IgD-negative memory B cell (primary cell): ENCODE data around the gene PATL2. TPM values are rescaled to one million over a fixed set of nuclear protein-coding genes. Genes with fewer than 3 reads are reported as not detected.
A peak's percentile ranks its signal among the peaks of the same experiment; 100 is the strongest.
"Not testable (repeated sequence)": the region's sequence is repeated elsewhere in the genome, so short reads cannot be mapped to it uniquely, and the experiment has no call there.

Source experiments
- H3K27ac Mint-ChIP-seq, 3 donors: one replicate each; pipeline ENCODE4 v1.8.0; 2020 to 2022; ENCODE audit warnings: mild to moderate bottlenecking in 3 of 3, mixed read lengths in 3 of 3, moderate library complexity in 1 of 3
- H3K27me3 Mint-ChIP-seq: one replicate; pipeline ENCODE4 v1.8.0; 2021; ENCODE audit warnings: mixed read lengths
- H3K36me3 Mint-ChIP-seq: one replicate; pipeline ENCODE4 v1.8.0; 2020; ENCODE audit warnings: mild to moderate bottlenecking, mixed read lengths
- H3K4me1 Mint-ChIP-seq, 3 donors: one replicate each; pipeline ENCODE4 v1.8.0; 2020 to 2022; ENCODE audit warnings: mixed read lengths in 3 of 3, mild to moderate bottlenecking in 1 of 3
- H3K4me3 Mint-ChIP-seq, 4 donors: one replicate each; pipeline ENCODE4 v1.8.0; 2020 to 2022; ENCODE audit warnings: mild to moderate bottlenecking in 4 of 4, mixed read lengths in 4 of 4, moderate library complexity in 3 of 4
- H3K9me3 Mint-ChIP-seq, 3 donors: one replicate each; pipeline ENCODE4 v1.8.0; 2020 to 2021; ENCODE audit warnings: mixed read lengths in 3 of 3, mild to moderate bottlenecking in 1 of 3
- polyA plus RNA-seq: library from polyadenylated mRNA; unstranded; fragments of 300-500 nt; fragmentation: Illumina TruSeq; gene quantifications from one replicate; pipeline ENCODE4 v1.2.3, GENCODE V29; 2021

PATL2 gene
- polyA plus RNA-seq, 1 donor from 2014 or later: 17.7 TPM

GRCh38 chr15:44712346-44713005, 1.4 kb upstream of the PATL2 start:
- H3K9me3 Mint-ChIP-seq: no peaks in the 10 kb centered on the region

DNA sequence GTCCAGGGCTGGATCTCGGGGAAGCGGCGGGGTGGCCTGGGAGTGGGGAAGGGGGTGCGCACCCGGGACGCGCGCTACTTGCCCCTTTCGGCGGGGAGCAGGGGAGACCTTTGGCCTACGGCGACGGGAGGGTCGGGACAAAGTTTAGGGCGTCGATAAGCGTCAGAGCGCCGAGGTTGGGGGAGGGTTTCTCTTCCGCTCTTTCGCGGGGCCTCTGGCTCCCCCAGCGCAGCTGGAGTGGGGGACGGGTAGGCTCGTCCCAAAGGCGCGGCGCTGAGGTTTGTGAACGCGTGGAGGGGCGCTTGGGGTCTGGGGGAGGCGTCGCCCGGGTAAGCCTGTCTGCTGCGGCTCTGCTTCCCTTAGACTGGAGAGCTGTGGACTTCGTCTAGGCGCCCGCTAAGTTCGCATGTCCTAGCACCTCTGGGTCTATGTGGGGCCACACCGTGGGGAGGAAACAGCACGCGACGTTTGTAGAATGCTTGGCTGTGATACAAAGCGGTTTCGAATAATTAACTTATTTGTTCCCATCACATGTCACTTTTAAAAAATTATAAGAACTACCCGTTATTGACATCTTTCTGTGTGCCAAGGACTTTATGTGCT, 721 bp upstream of the PATL2 start:
- Mint-ChIP-seq H3K9me3 (no peaks in the 10 kb centered on the region), H3K36me3 (peaks cover 21% of the 10 kb centered on the region), H3K27ac (peak overlapping the region; percentile 100), H3K4me1 (peaks cover 34 to 45% (median 40%) of the 10 kb centered on the region in 3 donors), H3K27me3 (no peaks in the 10 kb centered on the region), H3K4me3 (peak overlapping the region; percentile 99 to 100 (median 100))

More at GRCh38 chr15:44712346-44713005, 1.4 kb upstream of the PATL2 start:
- Mint-ChIP-seq H3K27ac (peak overlapping the region; percentile 100), H3K27me3 (no peaks in the 10 kb centered on the region), H3K4me1 (peaks cover 35 to 51% (median 47%) of the 10 kb centered on the region in 3 donors), H3K4me3 (peak overlapping the region; percentile 99 to 100 (median 100)), H3K36me3 (peaks cover 21% of the 10 kb centered on the region)

DNA sequence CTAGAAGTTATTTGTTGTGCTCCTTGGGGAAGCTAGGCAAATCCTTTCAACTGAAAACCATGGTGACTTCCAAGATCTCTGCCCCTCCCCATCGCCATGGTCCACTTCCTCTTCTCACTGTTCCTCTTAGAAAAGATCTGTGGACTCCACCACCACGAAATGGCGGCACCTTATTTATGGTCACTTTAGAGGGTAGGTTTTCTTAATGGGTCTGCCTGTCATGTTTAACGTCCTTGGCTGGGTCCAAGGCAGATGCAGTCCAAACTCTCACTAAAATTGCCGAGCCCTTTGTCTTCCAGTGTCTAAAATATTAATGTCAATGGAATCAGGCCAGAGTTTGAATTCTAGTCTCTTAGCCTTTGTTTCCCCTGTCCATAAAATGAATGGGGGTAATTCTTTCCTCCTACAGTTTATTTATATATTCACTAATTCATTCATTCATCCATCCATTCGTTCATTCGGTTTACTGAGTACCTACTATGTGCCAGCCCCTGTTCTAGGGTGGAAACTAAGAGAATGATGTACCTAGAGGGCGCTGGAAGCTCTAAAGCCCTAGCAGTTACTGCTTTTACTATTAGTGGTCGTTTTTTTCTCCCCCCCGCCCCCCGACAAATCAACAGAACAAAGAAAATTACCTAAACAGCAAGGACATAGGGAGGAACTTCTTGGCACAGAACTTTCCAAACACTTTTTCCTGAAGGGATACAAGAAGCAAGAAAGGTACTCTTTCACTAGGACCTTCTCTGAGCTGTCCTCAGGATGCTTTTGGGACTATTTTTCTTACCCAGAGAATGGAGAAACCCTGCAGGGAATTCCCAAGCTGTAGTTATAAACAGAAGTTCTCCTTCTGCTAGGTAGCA, 657 bp downstream of the PATL2 start:
- Mint-ChIP-seq H3K36me3 (peaks cover 20% of the 10 kb centered on the region), H3K4me3 (peak overlapping the region; percentile 99 to 100 (median 100)), H3K4me1 (peaks cover 21 to 31% (median 26%) of the 10 kb centered on the region in 3 donors), H3K27me3 (no peaks in the 10 kb centered on the region), H3K9me3 (no peaks in the 10 kb centered on the region), H3K27ac (peak overlapping the region; percentile 100)

- H3K36me3 Mint-ChIP-seq: peaks cover 9% of the 10 kb centered on the region
- H3K27ac Mint-ChIP-seq: peak overlapping the region in 1 of 3 donors; percentile 76
- no peak overlapping the region for H3K4me3 Mint-ChIP-seq
- H3K9me3 Mint-ChIP-seq: peaks cover 0 to 3% (median 3%) of the 10 kb centered on the region in 3 donors
- no peaks in the 10 kb centered on the region for H3K27me3 Mint-ChIP-seq
- H3K4me1 Mint-ChIP-seq: peaks cover 16 to 24% (median 18%) of the 10 kb centered on the region in 3 donors
These were observed 4.0 kb downstream of the PATL2 start for GRCh38 chr15:44706946-44707636.

DNA sequence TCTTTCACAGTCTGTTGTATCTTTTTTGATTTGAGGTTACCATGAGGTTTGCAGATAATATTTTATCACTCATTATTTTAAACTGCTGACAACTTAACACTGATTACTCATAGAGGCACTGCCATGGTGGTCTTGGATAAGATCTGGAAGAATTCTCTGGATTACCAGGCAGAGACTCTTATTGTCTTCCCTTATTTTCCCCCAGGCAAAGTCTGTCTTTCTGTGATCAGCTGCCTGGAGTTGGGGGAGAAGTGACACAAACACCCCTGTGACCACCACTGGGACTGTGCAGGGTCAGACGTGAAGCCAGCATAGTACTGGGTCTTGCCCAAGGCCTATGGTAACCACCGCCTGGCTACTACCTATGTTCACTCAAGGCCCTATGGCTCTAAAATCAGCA, 4.7 kb downstream of the PATL2 start:
- no peak overlapping the region for H3K27ac Mint-ChIP-seq
- peaks cover 0 to 5% (median 3%) of the 10 kb centered on the region in 3 donors for H3K9me3 Mint-ChIP-seq
- H3K27me3 Mint-ChIP-seq: no peaks in the 10 kb centered on the region
- peaks cover 9% of the 10 kb centered on the region for H3K36me3 Mint-ChIP-seq
- peaks cover 21 to 28% (median 22%) of the 10 kb centered on the region in 3 donors for H3K4me1 Mint-ChIP-seq
- H3K4me3 Mint-ChIP-seq: no peak overlapping the region

DNA sequence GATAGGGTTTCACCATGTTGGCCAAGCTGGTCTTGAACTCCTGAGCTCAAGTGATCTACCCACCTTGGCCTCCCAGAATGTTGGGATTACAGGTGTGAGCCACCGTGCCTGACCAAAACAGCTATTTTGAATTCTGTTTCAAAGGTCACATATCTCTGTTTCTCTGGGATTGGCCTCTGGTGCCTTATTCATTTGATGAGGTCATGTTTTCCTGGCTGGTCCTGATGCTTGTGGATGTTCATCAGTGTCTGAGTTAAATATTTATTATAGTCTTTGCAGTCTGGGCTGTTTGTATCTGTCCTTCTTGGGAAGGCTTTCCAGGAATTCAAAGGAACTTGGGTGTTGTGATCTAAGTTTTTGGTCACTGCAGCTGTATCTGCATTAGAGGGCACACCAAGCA, 5.1 kb downstream of the PATL2 start:
- Mint-ChIP-seq H3K36me3 (peaks cover 9% of the 10 kb centered on the region), H3K27ac (no peak overlapping the region)

DNA sequence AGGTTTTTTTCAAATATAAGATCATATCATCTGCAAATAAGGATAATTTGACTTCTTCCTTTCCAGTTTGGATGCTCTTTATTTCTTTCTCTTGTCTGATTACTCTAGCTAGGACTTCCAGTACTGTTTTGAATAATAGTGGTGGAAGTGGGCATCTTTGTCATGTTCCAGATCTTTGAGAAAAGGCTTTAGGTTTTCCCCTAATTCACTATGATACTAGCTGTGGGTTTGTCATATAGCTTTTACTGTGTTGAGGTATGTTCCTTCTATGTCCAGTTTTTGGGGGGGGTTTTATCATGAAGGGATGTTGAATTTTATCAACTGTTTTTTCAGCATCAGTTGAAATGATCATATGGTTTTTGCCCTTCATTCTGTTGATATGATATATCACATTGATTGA, 10.4 kb downstream of the PATL2 start:
- H3K36me3 Mint-ChIP-seq, H3K27me3 Mint-ChIP-seq: not testable (repeated sequence)
- Mint-ChIP-seq H3K4me3 (peak overlapping the region in 1 of 4 donors; percentile 63), H3K27ac (peak overlapping the region in 1 of 3 donors; percentile 57), H3K9me3 (peaks cover 0 to 10% (median 3%) of the 10 kb centered on the region in 3 donors), H3K4me1 (peaks cover 10 to 26% (median 18%) of the 10 kb centered on the region in 3 donors)

More for the DNA sequence above, 5.1 kb downstream of the PATL2 start:
- H3K4me1 Mint-ChIP-seq: peaks cover 21 to 26% (median 22%) of the 10 kb centered on the region in 3 donors
- H3K4me3 Mint-ChIP-seq: no peak overlapping the region
- H3K9me3 Mint-ChIP-seq: peaks cover 0 to 5% (median 3%) of the 10 kb centered on the region in 3 donors
- H3K27me3 Mint-ChIP-seq: no peaks in the 10 kb centered on the region

DNA sequence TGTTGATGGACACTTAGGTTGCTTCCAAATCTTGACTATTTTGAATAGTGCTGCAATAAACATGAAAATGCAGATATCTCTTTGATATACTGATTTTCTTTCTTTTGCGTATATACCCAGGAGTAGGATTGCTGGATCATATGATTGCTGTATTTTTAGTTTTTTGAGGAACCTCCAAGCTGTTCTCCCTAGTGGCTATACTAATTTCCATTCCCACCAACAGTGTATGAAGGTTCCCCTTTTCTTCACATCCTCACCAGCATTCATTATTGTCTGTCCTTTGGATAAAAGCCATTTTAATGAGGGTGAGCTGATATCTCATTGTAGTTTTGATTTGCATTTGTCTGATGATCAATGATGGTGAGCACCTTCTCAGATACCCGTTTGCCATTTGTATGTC, 12.5 kb downstream of the PATL2 start:
- no peaks in the 10 kb centered on the region for H3K27me3 Mint-ChIP-seq
- H3K4me1 Mint-ChIP-seq: peaks cover 13 to 26% (median 17%) of the 10 kb centered on the region in 3 donors
- peaks cover 5% of the 10 kb centered on the region for H3K36me3 Mint-ChIP-seq
- H3K9me3 Mint-ChIP-seq: peaks cover 0 to 10% (median 3%) of the 10 kb centered on the region in 3 donors
- H3K27ac Mint-ChIP-seq: no peak overlapping the region
- no peak overlapping the region for H3K4me3 Mint-ChIP-seq

- Mint-ChIP-seq H3K9me3 (peaks cover 0 to 6% (median 0%) of the 10 kb centered on the region in 3 donors), H3K4me1 (peaks cover 13 to 20% (median 13%) of the 10 kb centered on the region in 3 donors), H3K4me3 (no peak overlapping the region), H3K27ac (peak overlapping the region in 1 of 3 donors; percentile 62), H3K27me3 (no peaks in the 10 kb centered on the region), H3K36me3 (peaks cover 3% of the 10 kb centered on the region)
These were observed 14.1 kb downstream of the PATL2 start for GRCh38 chr15:44697014-44697413.

GRCh38 chr15:44695294-44695693, 15.8 kb downstream of the PATL2 start:
- Mint-ChIP-seq H3K4me3 (no peak overlapping the region), H3K4me1 (peaks cover 5 to 11% (median 7%) of the 10 kb centered on the region in 3 donors), H3K9me3 (no peaks in the 10 kb centered on the region), H3K36me3 (peaks cover 3% of the 10 kb centered on the region), H3K27ac (peak overlapping the region in 1 of 3 donors; percentile 71), H3K27me3 (no peaks in the 10 kb centered on the region)

DNA sequence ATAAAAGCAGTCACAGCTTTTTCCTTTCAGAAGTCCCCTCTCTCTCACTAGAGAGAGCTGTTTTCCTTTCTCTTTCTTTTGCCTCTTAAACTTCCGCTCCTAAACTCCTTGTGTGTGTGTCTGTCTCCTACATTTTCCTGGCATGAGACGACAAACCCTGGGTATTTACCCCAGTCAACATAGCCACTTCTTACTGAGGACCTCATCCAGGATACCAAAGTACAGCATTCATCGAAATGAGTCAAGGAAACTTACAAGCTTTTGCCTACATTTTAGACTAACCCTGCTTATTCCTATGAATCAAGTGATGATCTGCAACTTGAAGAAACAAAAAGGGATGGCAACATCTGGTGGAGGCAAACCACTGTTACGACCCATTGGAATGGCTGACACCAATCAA, 16.7 kb downstream of the PATL2 start:
- Mint-ChIP-seq H3K27ac (peak overlapping the region in 1 of 3 donors; percentile 83), H3K4me1 (peaks cover 5 to 11% (median 5%) of the 10 kb centered on the region in 3 donors), H3K4me3 (no peak overlapping the region)

GRCh38 chr15:44692659-44693058, 18.5 kb downstream of the PATL2 start:
- Mint-ChIP-seq H3K27me3 (no peaks in the 10 kb centered on the region), H3K4me3 (no peak overlapping the region), H3K36me3 (peaks cover 3% of the 10 kb centered on the region), H3K27ac (peak overlapping the region in 2 of 3 donors; percentile 23 to 78), H3K4me1 (peaks cover 14 to 17% (median 16%) of the 10 kb centered on the region in 3 donors), H3K9me3 (peaks cover 0 to 4% (median 2%) of the 10 kb centered on the region in 3 donors)

More for the DNA sequence above, 16.7 kb downstream of the PATL2 start:
- Mint-ChIP-seq H3K9me3 (no peaks in the 10 kb centered on the region), H3K36me3 (peaks cover 2% of the 10 kb centered on the region), H3K27me3 (no peaks in the 10 kb centered on the region)

- H3K36me3 Mint-ChIP-seq, H3K27me3 Mint-ChIP-seq, H3K27ac Mint-ChIP-seq, H3K4me3 Mint-ChIP-seq: not testable (repeated sequence)
- H3K4me1 Mint-ChIP-seq: peaks cover 29 to 31% (median 30%) of the 10 kb centered on the region in 3 donors
- peaks cover 2 to 14% (median 10%) of the 10 kb centered on the region in 3 donors for H3K9me3 Mint-ChIP-seq
These were observed 20.9 kb downstream of the PATL2 start for GRCh38 chr15:44690245-44690644.

DNA sequence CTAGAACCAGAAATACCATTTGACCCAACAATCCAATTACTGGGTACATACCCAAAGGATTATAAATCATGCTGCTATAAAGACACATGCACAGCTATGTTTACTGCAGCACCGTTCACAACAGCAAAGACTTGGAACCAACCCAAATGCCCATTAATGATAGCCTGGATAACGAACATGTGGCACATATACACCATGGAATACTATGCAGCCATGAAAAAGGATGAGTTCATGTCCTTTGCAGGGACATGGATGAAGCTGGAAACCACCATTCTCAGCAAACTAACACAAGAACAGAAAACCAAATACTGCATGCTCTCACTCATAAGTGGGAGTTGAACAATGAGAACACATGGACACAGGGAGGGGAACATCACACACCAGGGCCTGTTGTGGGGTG, 21.8 kb downstream of the PATL2 start:
- H3K27me3 Mint-ChIP-seq, H3K27ac Mint-ChIP-seq: not testable (repeated sequence)
- peaks cover 2 to 18% (median 17%) of the 10 kb centered on the region in 3 donors for H3K9me3 Mint-ChIP-seq
- peaks cover 10% of the 10 kb centered on the region for H3K36me3 Mint-ChIP-seq
- peak overlapping the region in 1 of 4 donors; percentile 1 for H3K4me3 Mint-ChIP-seq
- peaks cover 28 to 30% (median 29%) of the 10 kb centered on the region in 3 donors for H3K4me1 Mint-ChIP-seq
